Breast epithelium (tissue), 3 donors: ENCODE measurements around the gene BLOC1S6.

Source experiments
- CTCF ChIP-seq, 3 donors: fragments of 450-650 bp; IDR thresholded peaks; one replicate each; pipeline ENCODE4 v1.5.1; 2016 to 2017; ENCODE audit warnings: antibody characterized with exemption in 3 of 3, mild to moderate bottlenecking in 3 of 3, moderate library complexity in 3 of 3
- POLR2A ChIP-seq: fragments of 450-650 bp; IDR thresholded peaks from one replicate; pipeline ENCODE4 v1.6.1; 2016; ENCODE audit warnings: antibody characterized with exemption, mild to moderate bottlenecking, moderate library complexity
- POLR2AphosphoS5 ChIP-seq, 3 donors: sonication (generic); formaldehyde crosslinking; IDR thresholded peaks; one replicate each; pipeline ENCODE4 v1.6.1; 2017; ENCODE audit warnings: antibody characterized with exemption in 3 of 3

- no peak for TF ChIP-seq CTCF (IDR thresholded peaks at IDR 0.05)
- no peak for TF ChIP-seq POLR2A
- no peak for TF ChIP-seq POLR2AphosphoS5 (IDR thresholded peaks at IDR 0.05)
Measured at GRCh38 chr15:45551676-45552075, 35.5 kb upstream of the BLOC1S6 start.
